SU-DHL-6 (cell line): ENCODE measurements around the gene RITA1.

Experiments
- EZH2phosphoT487 ChIP-seq: fragments of 200-600 bp; sonication (generic), shearing (Covaris generic); conservative IDR thresholded peaks from 2 replicates; pipeline ENCODE4 v1.6.1; 2018; ENCODE audit warnings: mild to moderate bottlenecking, antibody characterized with exemption, low read length, moderate library complexity, mixed read lengths
- TF ChIP-seq, protein P1 (sequence below): fragments of 200-600 bp; sonication (generic); IDR thresholded peaks from one replicate; pipeline ENCODE4 v1.5.1; 2017; ENCODE audit warnings: antibody characterized with exemption, mild to moderate bottlenecking, low read length, moderate library complexity; ENCODE audit not compliant: insufficient read depth, poor library complexity, severe bottlenecking

DNA sequence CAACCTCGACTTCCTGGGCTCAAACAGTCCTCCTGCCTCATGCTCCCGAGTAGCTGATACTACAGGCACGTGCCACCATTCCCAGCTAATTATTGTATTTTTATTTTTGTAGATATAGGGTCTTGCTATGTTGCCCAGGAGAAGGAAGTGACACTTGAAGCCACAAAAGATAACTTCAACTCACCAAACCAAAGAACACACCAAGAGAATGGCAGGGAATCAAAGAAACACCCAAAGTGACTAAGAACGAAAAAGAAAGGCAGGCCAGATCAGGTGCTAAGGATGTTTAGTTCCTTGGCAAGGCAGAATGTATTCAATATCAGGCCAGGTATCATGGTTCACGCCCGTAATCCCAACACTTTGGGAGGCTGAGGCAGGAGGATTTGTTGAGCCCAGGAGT, 25.6 kb downstream of the RITA1 start:
- TF ChIP-seq, protein P1, sequence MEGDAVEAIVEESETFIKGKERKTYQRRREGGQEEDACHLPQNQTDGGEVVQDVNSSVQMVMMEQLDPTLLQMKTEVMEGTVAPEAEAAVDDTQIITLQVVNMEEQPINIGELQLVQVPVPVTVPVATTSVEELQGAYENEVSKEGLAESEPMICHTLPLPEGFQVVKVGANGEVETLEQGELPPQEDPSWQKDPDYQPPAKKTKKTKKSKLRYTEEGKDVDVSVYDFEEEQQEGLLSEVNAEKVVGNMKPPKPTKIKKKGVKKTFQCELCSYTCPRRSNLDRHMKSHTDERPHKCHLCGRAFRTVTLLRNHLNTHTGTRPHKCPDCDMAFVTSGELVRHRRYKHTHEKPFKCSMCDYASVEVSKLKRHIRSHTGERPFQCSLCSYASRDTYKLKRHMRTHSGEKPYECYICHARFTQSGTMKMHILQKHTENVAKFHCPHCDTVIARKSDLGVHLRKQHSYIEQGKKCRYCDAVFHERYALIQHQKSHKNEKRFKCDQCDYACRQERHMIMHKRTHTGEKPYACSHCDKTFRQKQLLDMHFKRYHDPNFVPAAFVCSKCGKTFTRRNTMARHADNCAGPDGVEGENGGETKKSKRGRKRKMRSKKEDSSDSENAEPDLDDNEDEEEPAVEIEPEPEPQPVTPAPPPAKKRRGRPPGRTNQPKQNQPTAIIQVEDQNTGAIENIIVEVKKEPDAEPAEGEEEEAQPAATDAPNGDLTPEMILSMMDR = no peak
- no peak for TF ChIP-seq EZH2phosphoT487
